Amniotic epithelial cell (primary cell): ENCODE measurements around the gene ZNF618.

Source experiments
- DNase-seq: peaks from one replicate; pipeline ENCODE4 v3.0.0-alpha.2; 2010; ENCODE audit warnings: low read depth

The ZNF618 gene

DNA sequence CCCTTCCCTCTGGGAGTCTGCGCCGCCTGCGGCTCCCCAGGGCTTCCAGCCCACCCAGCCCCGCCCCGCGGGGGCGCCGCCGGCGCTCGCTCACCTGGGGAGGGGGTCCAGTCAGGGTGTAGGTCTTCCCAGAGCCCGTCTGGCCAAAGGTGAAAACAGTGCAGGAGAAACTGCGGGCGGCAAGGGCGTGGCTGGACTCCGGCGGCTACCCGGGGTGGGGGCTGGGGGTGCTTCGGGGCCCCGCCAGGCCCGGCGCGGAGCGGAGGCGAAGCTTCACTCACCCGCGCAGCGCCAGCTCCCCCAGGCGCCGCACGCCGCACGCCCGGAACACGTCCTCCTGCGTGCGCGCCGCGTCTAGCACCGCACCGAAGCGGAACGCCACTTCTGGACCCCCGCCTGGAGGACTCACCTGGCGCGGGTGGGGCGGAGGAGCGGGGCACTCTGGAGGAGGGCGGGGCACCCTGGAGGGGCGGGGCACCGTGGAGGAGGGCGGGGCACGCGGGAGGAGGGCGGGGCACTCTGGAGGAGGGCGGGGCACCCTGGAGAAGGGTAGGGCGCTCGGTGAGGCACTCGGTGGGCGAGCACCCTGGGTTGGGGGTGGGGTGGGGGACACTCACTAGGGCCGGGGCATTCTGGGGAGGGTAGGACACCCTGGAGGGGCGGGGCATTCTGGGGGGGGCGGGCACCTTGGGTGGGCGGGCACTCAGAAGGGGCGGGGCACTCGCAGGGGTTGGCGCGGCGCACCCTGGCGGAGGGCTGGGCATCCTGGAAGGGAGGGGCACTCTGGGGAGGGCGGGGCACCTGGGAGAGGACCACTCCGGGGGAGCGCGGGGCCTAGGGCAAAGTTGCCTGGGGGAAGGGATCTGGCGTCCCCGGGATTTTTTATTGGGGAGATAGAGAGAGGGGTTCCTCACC is 222.2 kb downstream of the ZNF618 start:
- no peak for DNase-seq

DNA sequence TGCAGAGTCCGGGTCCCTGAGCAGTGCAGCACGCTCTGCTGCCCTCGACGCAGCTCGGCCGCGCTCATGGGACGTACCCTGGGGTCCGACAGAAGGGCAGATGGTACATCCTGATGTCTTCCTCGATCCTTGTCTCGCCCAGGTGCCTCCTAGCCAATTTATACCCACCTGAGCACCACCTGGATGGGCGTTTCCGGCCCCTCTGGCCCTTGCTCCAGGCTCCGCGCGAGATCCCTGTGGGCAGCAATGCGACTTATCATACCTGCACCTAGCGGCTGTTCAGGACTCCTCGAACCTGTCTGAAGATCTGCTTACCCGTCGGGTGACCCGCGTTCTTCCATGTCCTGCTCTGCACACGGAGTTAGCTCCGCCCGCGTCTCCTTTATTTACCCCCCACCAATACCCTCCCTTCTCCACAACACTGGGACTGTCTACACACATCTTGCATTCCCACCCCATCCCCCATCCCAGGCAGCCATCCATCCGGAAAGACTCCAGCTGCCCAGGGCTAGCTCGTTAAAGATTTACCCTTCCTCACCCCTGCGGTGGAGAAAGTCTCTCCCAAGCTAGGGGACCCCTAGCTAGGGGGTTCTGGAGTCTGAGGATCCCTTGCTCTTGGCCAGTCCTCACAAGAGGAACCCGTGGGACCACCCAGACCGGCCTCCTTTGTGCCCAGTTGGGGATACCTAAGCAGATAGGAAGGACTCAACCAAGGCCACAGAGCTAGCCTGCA is 223.0 kb downstream of the ZNF618 start, which contains the start of gene KIF12:
Gene KIF12 (minus strand): TSS at position 357 of the 733 bp plus-strand sequence. CDS start 16 bp downstream, at position 341.
- DNase-seq: no peak

GRCh38 chr9:114099669-114100270 is 223.7 kb downstream of the ZNF618 start:
- DNase-seq: no peak

DNA sequence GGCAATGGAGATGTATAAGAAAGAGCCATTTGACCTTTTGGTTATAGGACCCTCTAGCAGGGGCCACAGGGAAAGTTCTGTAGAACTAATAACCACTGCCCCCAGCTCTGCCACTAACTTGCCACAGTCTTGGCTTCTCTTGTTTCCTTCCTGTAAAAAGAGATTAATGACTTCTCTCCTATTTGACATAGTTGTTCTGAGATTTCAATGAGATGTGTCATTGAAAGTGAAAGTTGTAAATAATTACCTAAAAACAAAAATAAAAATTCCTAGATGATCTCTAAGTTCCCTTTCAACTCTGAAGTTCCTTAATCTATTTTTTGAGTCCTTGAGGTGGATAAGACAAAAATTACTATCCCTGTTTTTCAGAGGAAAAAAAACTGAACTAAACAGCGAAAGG is 224.4 kb downstream of the ZNF618 start:
- no peak for DNase-seq

DNA sequence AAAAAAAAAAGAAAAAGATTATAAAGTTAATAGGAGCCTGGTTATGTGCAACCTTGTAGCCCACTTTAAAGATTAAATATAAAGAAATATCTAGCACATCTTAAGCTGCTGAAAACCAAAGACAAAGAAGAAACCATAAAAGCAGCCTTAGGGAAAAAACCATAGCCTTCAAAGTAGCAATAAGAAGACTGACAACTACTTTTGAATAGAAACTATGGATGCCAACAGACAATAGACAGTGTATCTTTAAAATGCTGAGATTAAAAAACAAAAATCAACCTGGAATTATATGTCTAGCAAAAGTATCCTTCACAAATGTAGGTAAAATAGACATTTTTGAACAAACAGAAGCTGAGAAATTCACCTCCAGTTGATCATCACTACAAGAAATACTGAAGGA is 226.4 kb downstream of the ZNF618 start:
- no peak for DNase-seq

GRCh38 chr9:114105236-114105635 is 229.1 kb downstream of the ZNF618 start:
- no peak for DNase-seq
